Dermis blood vessel endothelial cell (primary cell): ENCODE data around the gene GNB1. TPM values are rescaled to one million over a fixed set of nuclear protein-coding genes. Genes with fewer than 3 reads are reported as not detected.

Source experiments
- DNase-seq: peaks from one replicate; pipeline ENCODE4 v3.0.0; 2010
- total RNA-seq: library from RNA; depleted of rRNA; stranded (reverse); fragments of >200 nt; gene quantifications from 2 replicates; pipeline ENCODE4 v1.2.3, GENCODE V29; 2014

Gene GNB1
- total RNA-seq, 1 donor from 2014 or later: 87.8 TPM

DNA sequence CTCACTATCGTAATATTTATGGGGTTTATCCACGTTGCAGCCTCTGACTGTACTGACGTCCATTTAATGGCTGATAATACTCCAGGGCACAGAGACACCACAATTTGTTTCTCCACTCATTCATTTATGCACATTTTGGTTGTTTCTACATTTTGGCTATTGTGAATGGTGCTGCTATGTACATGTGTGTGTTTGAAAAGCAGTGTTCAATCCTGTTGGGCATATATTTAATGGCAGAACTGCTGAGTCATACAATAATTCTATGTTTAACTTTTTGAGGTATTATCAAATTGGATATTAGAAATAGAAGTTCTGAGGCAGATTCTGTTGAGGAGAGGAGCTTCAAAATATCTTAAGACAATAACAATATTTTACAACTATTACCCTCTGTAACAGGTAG lies 73.7 kb downstream of the GNB1 start:
- no peak for DNase-seq

GRCh38 chr1:1815606-1816281 lies 75.1 kb downstream of the GNB1 start:
- DNase-seq: no peak

- no peak for DNase-seq
Measured at GRCh38 chr1:1809489-1809888, 81.4 kb downstream of the GNB1 start.

DNA sequence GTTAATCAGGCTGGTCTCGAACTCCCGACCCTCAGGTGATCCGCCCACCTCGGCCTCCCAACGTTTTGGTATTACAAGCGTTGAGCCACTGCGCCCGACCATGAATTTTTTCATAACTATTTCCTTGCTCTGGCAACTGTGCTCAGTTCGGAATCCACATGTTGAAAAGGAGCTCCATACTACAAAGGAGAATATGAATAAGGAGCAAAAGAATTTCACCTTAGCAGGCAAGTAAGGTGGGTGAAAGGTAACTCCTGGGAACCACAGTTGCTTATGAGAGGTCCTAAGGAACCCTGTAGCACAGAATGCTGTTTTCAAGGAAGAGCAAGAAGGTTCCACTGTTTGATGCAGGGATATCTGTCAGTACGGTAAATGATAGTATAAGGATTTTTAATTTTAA lies 82.7 kb downstream of the GNB1 start:
- no peak for DNase-seq

DNA sequence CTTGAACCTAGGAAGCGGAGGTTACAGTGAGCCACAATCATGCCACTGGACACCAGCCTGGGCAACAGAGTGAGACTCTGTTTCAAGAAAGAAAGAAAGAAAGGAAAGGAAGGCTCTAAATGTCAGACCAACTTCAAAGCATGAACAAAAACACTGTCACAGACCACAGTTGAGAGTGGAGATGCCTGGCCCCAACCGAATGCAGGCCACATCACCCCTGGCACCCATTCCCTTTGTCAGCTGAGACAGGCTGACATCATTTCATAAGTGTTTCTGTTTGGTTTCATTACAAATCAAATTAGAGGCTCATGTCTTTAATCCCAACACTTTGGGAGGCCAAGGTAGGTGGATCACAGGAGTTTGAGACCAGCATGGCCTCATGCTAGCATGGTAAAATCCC lies 84.0 kb downstream of the GNB1 start:
- DNase-seq: no peak

DNA sequence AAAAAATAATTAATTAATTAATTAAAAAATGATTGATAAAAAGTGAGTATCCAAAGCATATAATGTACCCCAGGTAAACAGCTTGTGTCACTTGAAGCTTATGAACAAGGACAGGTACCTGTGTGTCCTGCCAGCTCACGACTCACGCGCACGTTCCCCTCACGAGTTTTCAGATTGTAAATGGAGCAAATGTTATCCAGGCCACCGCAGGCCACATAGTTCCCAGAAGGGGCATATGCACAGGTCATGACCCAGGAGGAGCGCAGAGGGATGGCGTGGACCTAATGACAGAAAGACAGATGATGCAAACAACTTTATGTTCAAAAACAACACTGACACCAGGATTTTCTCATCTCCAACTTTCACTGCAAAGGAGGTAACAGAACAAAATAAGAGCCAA lies 86.6 kb downstream of the GNB1 start:
- DNase-seq: no peak

- DNase-seq: no peak
Measured at GRCh38 chr1:1802871-1803270, 88.0 kb downstream of the GNB1 start.

- no peak for DNase-seq
Measured at GRCh38 chr1:1799716-1800115, 91.2 kb downstream of the GNB1 start.

GRCh38 chr1:1797731-1798341 lies 93.1 kb downstream of the GNB1 start:
- no peak for DNase-seq

DNA sequence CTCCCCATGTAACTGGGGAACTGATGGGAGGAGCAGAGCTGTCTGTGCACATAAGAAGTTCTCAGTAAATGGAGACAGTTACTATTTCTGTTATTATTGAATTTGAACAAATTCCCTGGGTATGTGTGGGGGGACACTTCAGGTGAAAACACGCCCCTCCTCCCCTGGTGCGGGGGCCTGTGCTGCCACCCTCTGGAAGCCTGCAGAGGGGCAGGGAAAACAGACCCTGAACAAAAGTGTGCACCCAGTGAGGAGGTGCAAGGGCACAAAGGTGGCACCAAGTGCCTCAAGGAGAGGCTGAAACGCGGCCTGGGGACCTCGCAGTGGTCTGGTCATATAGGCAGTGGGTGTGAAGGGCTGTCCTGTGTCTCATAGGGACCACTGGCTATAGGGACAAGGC lies 94.4 kb downstream of the GNB1 start:
- no peak for DNase-seq

GRCh38 chr1:1794999-1795398 lies 95.9 kb downstream of the GNB1 start:
- DNase-seq: no peak

DNA sequence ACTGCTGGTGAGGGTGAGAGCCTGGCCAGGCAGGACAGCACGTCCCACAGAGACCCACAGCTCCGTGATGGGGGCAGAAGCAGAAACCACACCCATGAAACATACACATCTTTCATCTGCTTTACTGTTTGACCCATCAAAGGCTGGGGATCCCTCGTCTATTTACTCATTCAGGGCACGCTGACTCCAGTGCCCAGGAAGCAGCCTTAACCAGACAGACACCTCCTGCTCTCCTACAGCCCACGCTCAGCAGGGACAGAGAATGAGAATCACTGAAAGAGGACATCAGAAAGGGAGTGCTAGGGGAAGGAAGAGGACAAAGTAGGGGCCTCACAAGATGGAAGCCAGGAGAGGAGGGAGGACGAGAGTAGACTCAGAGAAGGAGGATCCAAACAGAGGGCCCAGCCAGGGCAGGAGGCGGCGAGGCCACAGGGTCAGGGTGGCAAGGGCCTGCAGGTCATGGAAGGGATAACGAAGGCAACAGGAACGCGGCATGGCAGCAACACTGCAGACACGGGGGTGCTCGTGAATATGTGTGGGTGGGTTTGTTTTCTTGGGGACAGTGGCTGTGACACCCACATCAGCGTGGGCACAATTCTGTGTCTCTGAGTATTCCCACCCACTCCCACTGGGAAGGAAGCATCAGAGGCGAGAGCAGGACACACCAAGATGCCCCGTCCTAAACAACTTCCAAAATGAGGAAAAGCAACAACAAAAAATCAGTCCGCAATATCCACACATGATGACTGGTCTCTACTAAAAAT lies 97.2 kb downstream of the GNB1 start:
- no peak for DNase-seq

DNA sequence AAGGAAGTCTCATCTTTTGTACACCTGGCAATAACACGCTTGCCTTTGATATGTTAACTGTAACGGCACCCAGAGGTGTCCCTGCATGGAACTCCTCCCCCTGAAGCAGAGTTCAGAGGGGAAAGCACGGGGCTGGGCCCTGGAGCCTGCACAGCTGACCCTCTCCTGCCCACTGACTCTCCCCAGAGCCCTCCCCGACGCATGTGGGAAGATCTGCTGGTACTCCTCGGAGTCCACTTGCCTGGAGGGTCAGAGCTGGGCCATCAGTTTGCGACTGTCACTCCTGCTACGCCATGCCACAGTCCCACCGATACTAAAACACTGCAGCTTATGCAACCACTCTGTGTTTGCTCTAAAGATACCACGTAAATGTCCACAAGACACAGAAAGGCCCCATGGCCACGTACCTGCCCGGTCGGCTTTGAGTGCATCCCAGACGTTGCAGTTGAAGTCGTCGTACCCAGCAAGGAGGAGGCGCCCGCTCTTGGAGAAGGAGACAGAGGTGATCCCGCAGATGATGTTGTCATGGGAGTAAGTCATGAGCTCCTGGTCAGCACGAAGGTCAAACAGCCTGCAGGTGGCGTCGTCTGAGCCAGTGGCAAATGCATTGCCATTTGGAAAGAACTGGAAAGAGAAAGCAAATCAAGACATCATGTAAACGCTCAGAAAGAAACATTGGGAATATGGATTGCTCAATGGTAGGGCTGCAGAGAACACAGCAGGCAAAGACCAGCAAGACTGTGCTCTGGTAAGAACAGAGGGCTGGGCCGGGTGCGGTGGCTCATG lies 102.0 kb downstream of the GNB1 start:
- peak; percentile 61 for DNase-seq

DNA sequence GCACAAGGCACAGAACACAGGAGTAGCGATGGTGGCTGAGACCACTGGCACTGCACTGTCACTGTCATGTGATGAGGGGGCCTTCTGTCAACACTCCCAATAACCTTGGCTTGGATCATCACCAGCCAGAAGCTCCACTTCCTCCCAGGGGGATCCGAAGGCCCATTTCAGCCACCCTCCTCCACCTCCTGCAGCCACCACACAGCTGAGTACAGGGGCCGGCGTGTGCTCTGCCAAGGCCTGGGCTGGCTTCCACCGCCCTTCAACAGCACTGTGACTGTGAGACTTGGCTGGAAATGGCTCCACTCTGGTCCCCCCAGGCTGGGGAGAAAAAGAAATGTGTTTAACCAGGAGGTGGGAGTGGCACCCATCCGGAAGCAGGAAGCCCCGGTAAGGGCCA lies 102.8 kb downstream of the GNB1 start:
- DNase-seq: no peak

GRCh38 chr1:1786836-1787605 lies 103.9 kb downstream of the GNB1 start:
- no peak for DNase-seq

GRCh38 chr1:1785666-1786065 lies 105.2 kb downstream of the GNB1 start:
- no peak for DNase-seq

- DNase-seq: no peak
Measured at GRCh38 chr1:1784933-1785332, 106.0 kb downstream of the GNB1 start.

- DNase-seq: no peak
Measured at GRCh38 chr1:1783320-1783719, 107.6 kb downstream of the GNB1 start.

DNA sequence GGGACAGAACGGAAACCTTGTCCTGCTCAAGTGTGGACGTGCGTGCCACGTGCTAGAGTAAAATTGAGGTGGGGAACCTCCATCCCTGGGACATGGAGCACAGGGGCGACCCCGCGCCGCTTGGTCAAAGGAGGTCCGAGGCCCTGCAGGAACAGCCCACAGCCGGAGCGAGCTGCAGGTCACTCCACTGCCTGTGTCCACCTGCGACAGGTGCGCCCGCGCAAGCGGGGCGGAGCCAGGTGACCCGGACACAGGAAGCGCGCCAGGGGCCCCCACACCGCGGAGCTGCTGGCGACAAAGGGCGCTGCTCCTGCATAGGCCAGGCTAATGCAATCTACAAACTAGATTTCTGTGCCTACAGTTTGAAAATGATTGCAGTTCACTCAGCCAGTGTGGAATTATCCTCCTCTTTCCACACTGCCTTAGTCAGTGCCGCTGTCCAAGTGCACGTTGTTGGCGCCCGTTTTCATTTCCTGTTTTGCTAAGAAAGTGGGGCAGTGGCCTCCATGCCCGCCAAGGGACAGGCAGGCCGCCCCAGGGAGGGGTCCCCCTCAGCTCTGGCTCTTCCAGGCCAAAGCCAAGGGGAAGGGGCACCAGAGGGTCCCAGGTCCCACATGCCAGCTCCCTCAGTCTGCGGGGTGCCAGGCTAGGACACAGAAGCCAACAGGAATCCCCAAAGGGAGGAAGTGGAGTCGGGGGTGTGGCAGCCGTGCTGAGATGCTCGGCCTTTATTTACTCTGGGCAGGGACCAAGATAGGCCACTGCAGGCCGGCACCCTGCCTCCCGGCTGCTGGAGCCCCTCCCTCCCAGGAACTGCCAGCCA lies 108.3 kb downstream of the GNB1 start:
- peak; percentile 68 for DNase-seq

GRCh38 chr1:1781526-1781903 lies 109.4 kb downstream of the GNB1 start:
- DNase-seq: no peak
